SJCRH30 (cell line): ENCODE measurements around the gene MCM8. TPM values are rescaled to one million over a fixed set of nuclear protein-coding genes. Genes with fewer than 3 reads are reported as not detected.
"Not testable (repeated sequence)": the region's sequence is repeated elsewhere in the genome, so short reads cannot be mapped to it uniquely, and the experiment has no call there.

Source experiments
- DNase-seq, 2 experiments: peaks; one replicate each; pipeline ENCODE4 v3.0.0-alpha.2; 2015 to 2020
- H3K27ac ChIP-seq: fragments of 250-450 bp; sonication (Bioruptor Pico); 2 replicates; pipeline ENCODE4 v1.5.1; 2020; ENCODE audit warnings: mild to moderate bottlenecking, moderate library complexity
- H3K27me3 ChIP-seq: fragments of 250-450 bp; sonication (Bioruptor Pico); 2 replicates; pipeline ENCODE4 v1.5.1; 2020; ENCODE audit warnings: mild to moderate bottlenecking, moderate library complexity
- H3K36me3 ChIP-seq: fragments of 250-450 bp; sonication (Bioruptor Pico); 2 replicates; pipeline ENCODE4 v1.5.1; 2020; ENCODE audit warnings: mild to moderate bottlenecking, moderate library complexity
- H3K4me1 ChIP-seq: fragments of 250-450 bp; sonication (Bioruptor Pico); 2 replicates; pipeline ENCODE4 v1.5.1; 2020; ENCODE audit warnings: mild to moderate bottlenecking, moderate library complexity
- H3K4me3 ChIP-seq: fragments of 250-450 bp; sonication (Bioruptor Pico); 2 replicates; pipeline ENCODE4 v1.5.1; 2020; ENCODE audit warnings: mild to moderate bottlenecking, moderate library complexity
- H3K9me3 ChIP-seq: fragments of 250-450 bp; sonication (Bioruptor Pico); replicated peaks from 2 replicates; pipeline ENCODE4 v1.5.1; 2020; ENCODE audit warnings: mild to moderate bottlenecking, moderate library complexity
- total RNA-seq: library from RNA; depleted of rRNA; stranded (reverse); fragments of >200 nt; shearing (Covaris generic); gene quantifications from 2 replicates; pipeline ENCODE4 v1.2.3, GENCODE V29; 2014

The MCM8 gene
- total RNA-seq, 1 experiment from 2014 or later = 61.2 TPM

GRCh38 chr20:6007094-6007528 lies 56.7 kb downstream of the MCM8 start:
- peaks cover 7% of the 10 kb centered on the region; the same call in 1 of the 2 replicates for H3K4me1 ChIP-seq
- H3K36me3 ChIP-seq = peaks cover 23% of the 10 kb centered on the region
- H3K27ac ChIP-seq = no peak overlapping the region
- DNase-seq = peak in 1 of 2 experiments; percentile 16
- H3K4me3 ChIP-seq = peak overlapping the region; percentile 93
- H3K27me3 ChIP-seq = no peaks in the 10 kb centered on the region
- H3K9me3 ChIP-seq = no peaks in the 10 kb centered on the region

GRCh38 chr20:6007529-6008103 lies 57.2 kb downstream of the MCM8 start:
- H3K4me1 ChIP-seq = peaks cover 7% of the 10 kb centered on the region; the same call in 1 of the 2 replicates
- H3K36me3 ChIP-seq = peaks cover 27% of the 10 kb centered on the region
- DNase-seq = no peak
- no peaks in the 10 kb centered on the region for H3K27me3 ChIP-seq
- no peaks in the 10 kb centered on the region for H3K9me3 ChIP-seq
- no peak overlapping the region for H3K27ac ChIP-seq
- H3K4me3 ChIP-seq = peak overlapping the region; percentile 93; the same call in 1 of the 2 replicates

GRCh38 chr20:6008254-6008653 lies 57.8 kb downstream of the MCM8 start:
- Histone ChIP-seq H3K9me3 (no peaks in the 10 kb centered on the region), H3K36me3 (peaks cover 30% of the 10 kb centered on the region), H3K27ac (no peak overlapping the region), H3K4me3 (no peak overlapping the region), H3K4me1 (peaks cover 7% of the 10 kb centered on the region; the same call in 1 of the 2 replicates), H3K27me3 (no peaks in the 10 kb centered on the region)
- DNase-seq = peak in 1 of 2 experiments; percentile 39

- Histone ChIP-seq H3K27ac (no peak overlapping the region), H3K9me3 (no peaks in the 10 kb centered on the region), H3K36me3 (peaks cover 58% of the 10 kb centered on the region), H3K27me3 (no peaks in the 10 kb centered on the region), H3K4me1 (0 out of 2 replicates have a peak, but pooled peaks cover 6% of the 10 kb centered on the region), H3K4me3 (no peak overlapping the region)
- DNase-seq = no peak
These were observed 61.7 kb downstream of the MCM8 start for GRCh38 chr20:6012179-6012578.

GRCh38 chr20:6014017-6014416 lies 63.6 kb downstream of the MCM8 start:
- peaks cover 63% of the 10 kb centered on the region for H3K36me3 ChIP-seq
- no peaks in the 10 kb centered on the region for H3K4me1 ChIP-seq
- H3K27me3 ChIP-seq = no peaks in the 10 kb centered on the region
- H3K4me3 ChIP-seq = no peak overlapping the region
- H3K27ac ChIP-seq = no peak overlapping the region
- H3K9me3 ChIP-seq = no peaks in the 10 kb centered on the region
- DNase-seq = no peak

- Histone ChIP-seq H3K36me3 (peaks cover 60% of the 10 kb centered on the region), H3K27me3 (no peaks in the 10 kb centered on the region), H3K4me3 (no peak overlapping the region), H3K9me3 (no peaks in the 10 kb centered on the region), H3K27ac (no peak overlapping the region), H3K4me1 (no peaks in the 10 kb centered on the region)
- no peak for DNase-seq
These were observed 64.5 kb downstream of the MCM8 start for GRCh38 chr20:6014957-6015356.

- H3K9me3 ChIP-seq = no peaks in the 10 kb centered on the region
- no peak for DNase-seq
- H3K27me3 ChIP-seq = no peaks in the 10 kb centered on the region
These were observed 67.0 kb downstream of the MCM8 start for GRCh38 chr20:6017467-6017866.

GRCh38 chr20:6017880-6018279 lies 67.4 kb downstream of the MCM8 start:
- H3K27ac ChIP-seq = no peak overlapping the region
- peaks cover 53% of the 10 kb centered on the region for H3K36me3 ChIP-seq
- H3K27me3 ChIP-seq = no peaks in the 10 kb centered on the region
- no peaks in the 10 kb centered on the region for H3K9me3 ChIP-seq
- H3K4me1 ChIP-seq = no peaks in the 10 kb centered on the region
- H3K4me3 ChIP-seq = no peak overlapping the region
- DNase-seq = no peak

More at GRCh38 chr20:6017467-6017866, 67.0 kb downstream of the MCM8 start:
- no peaks in the 10 kb centered on the region for H3K4me1 ChIP-seq
- H3K4me3 ChIP-seq = no peak overlapping the region
- no peak overlapping the region for H3K27ac ChIP-seq
- H3K36me3 ChIP-seq = peaks cover 53% of the 10 kb centered on the region

GRCh38 chr20:6024768-6025167 lies 74.3 kb downstream of the MCM8 start:
- no peaks in the 10 kb centered on the region for H3K27me3 ChIP-seq
- no peak for DNase-seq
- H3K36me3 ChIP-seq = peaks cover 53% of the 10 kb centered on the region
- H3K9me3 ChIP-seq = 0 out of 2 replicates have a peak, but pooled peaks cover 6% of the 10 kb centered on the region
- no peak overlapping the region for H3K27ac ChIP-seq
- no peak overlapping the region for H3K4me3 ChIP-seq
- H3K4me1 ChIP-seq = no peaks in the 10 kb centered on the region

- Histone ChIP-seq H3K4me3 (no peak overlapping the region), H3K4me1 (no peaks in the 10 kb centered on the region), H3K27ac (no peak overlapping the region), H3K36me3 (peaks cover 49% of the 10 kb centered on the region), H3K27me3 (no peaks in the 10 kb centered on the region), H3K9me3 (0 out of 2 replicates have a peak, but pooled peaks cover 6% of the 10 kb centered on the region)
- peak in 1 of 2 experiments; percentile 24 for DNase-seq
These were observed 75.6 kb downstream of the MCM8 start for GRCh38 chr20:6026051-6026450.

- Histone ChIP-seq H3K27me3 (no peaks in the 10 kb centered on the region), H3K4me1 (no peaks in the 10 kb centered on the region), H3K36me3 (peaks cover 32% of the 10 kb centered on the region), H3K4me3 (no peak overlapping the region), H3K27ac (no peak overlapping the region), H3K9me3 (0 out of 2 replicates have a peak, but pooled peaks cover 6% of the 10 kb centered on the region)
- DNase-seq = no peak
These were observed 78.4 kb downstream of the MCM8 start for GRCh38 chr20:6028818-6029217.

- Histone ChIP-seq H3K9me3 (0 out of 2 replicates have a peak, but pooled peaks cover 2% of the 10 kb centered on the region), H3K4me1 (no peaks in the 10 kb centered on the region), H3K4me3 (no peak overlapping the region), H3K27me3 (no peaks in the 10 kb centered on the region), H3K36me3 (peaks cover 29% of the 10 kb centered on the region), H3K27ac (no peak overlapping the region)
- no peak for DNase-seq
These were observed 79.1 kb downstream of the MCM8 start for GRCh38 chr20:6029538-6029937.

- H3K27ac ChIP-seq = no peak overlapping the region
- no peaks in the 10 kb centered on the region for H3K9me3 ChIP-seq
- no peak for DNase-seq
- peaks cover 23% of the 10 kb centered on the region for H3K36me3 ChIP-seq
- H3K4me1 ChIP-seq = no peaks in the 10 kb centered on the region
- H3K27me3 ChIP-seq = no peaks in the 10 kb centered on the region
- no peak overlapping the region for H3K4me3 ChIP-seq
These were observed 80.1 kb downstream of the MCM8 start for GRCh38 chr20:6030453-6031080.

GRCh38 chr20:6032907-6033306 lies 82.5 kb downstream of the MCM8 start:
- not testable (repeated sequence) for H3K27me3 ChIP-seq, H3K4me1 ChIP-seq, H3K9me3 ChIP-seq, H3K27ac ChIP-seq, DNase-seq, H3K4me3 ChIP-seq
- H3K36me3 ChIP-seq = peaks cover 38% of the 10 kb centered on the region

- no peaks in the 10 kb centered on the region for H3K27me3 ChIP-seq
- no peak for DNase-seq
- H3K4me1 ChIP-seq = no peaks in the 10 kb centered on the region
- no peak overlapping the region for H3K4me3 ChIP-seq
- no peak overlapping the region for H3K27ac ChIP-seq
- H3K36me3 ChIP-seq = peaks cover 43% of the 10 kb centered on the region
- no peaks in the 10 kb centered on the region for H3K9me3 ChIP-seq
These were observed 83.9 kb downstream of the MCM8 start for GRCh38 chr20:6034134-6034969.
